HepG2 (cell line): ENCODE data around the gene SPNS2. TPM values are rescaled to one million over a fixed set of nuclear protein-coding genes. Genes with fewer than 3 reads are reported as not detected.
A peak's percentile ranks its signal among the peaks of the same experiment; 100 is the strongest.

ENCODE experiments used
- BCLAF1 ChIP-seq: fragments of 450-650 bp; IDR thresholded peaks from 2 replicates; pipeline ENCODE4 v1.6.1; 2017; ENCODE audit warnings: mild to moderate bottlenecking
- GLMP ChIP-seq: sonication (generic); formaldehyde crosslinking; IDR thresholded peaks from 2 replicates; pipeline ENCODE4 v1.9.0; 2021; ENCODE audit warnings: missing genetic modification reagents, mild to moderate bottlenecking, borderline replicate concordance
- JARID2 ChIP-seq: sonication (generic); formaldehyde crosslinking; IDR thresholded peaks from 2 replicates; pipeline ENCODE4 v1.8.1; 2023; ENCODE audit warnings: missing genetic modification reagents, inconsistent platforms; ENCODE audit not compliant: insufficient replicate concordance
- MATR3 ChIP-seq: sonication (generic); formaldehyde crosslinking; IDR thresholded peaks from 2 replicates; pipeline ENCODE4 v1.4.0; 2020; ENCODE audit warnings: missing genetic modification reagents
- PTBP1 ChIP-seq: fragments of 200-400 bp; formaldehyde crosslinking; IDR thresholded peaks from 2 replicates; pipeline ENCODE4 v1.6.1; 2018; ENCODE audit warnings: low read length, low read depth; ENCODE audit not compliant: poor library complexity, severe bottlenecking
- REST ChIP-seq, 2 experiments: IDR thresholded peaks; 2 replicates each; pipeline ENCODE4 v1.6.1; 2011 to 2012; ENCODE audit warnings: low read length in 2 of 2, borderline replicate concordance in 1 of 2, low read depth in 1 of 2, mild to moderate bottlenecking in 1 of 2, moderate library complexity in 1 of 2
- SMAD1 ChIP-seq: sonication (generic); formaldehyde crosslinking; IDR thresholded peaks from 2 replicates; pipeline ENCODE4 v1.4.0; 2020; ENCODE audit warnings: missing genetic modification reagents, low read depth, mild to moderate bottlenecking, borderline replicate concordance
- ZBTB44 ChIP-seq: sonication (generic); formaldehyde crosslinking; IDR thresholded peaks from 2 replicates; pipeline ENCODE4 v1.4.0; 2020; ENCODE audit warnings: missing genetic modification reagents
- ZC3H13 ChIP-seq: sonication (generic); formaldehyde crosslinking; IDR thresholded peaks from 2 replicates; pipeline ENCODE4 v1.8.1; 2023; ENCODE audit warnings: mild to moderate bottlenecking, missing genetic modification reagents, moderate library complexity
- ZNF143 ChIP-seq: sonication (generic); formaldehyde crosslinking; IDR thresholded peaks from 2 replicates; pipeline ENCODE4 v1.4.0; 2020; ENCODE audit warnings: missing genetic modification reagents
- ZNF263 ChIP-seq: sonication (generic); formaldehyde crosslinking; IDR thresholded peaks from 2 replicates; pipeline ENCODE4 v1.4.0; 2020; ENCODE audit warnings: missing genetic modification reagents
- ZNF44 ChIP-seq: sonication (generic); formaldehyde crosslinking; IDR thresholded peaks from 2 replicates; pipeline ENCODE4 v1.5.1; 2020; ENCODE audit warnings: mild to moderate bottlenecking, missing genetic modification reagents
- polyA plus RNA-seq, 8 experiments: library from polyadenylated mRNA; depleted of rRNA in 3 of 8; stranded (reverse) in 7 of 8; unstranded in 1 of 8; fragments of >200 nt; fragmentation: Illumina TruSeq in 4 of 8; extraction: Trizol in 4 of 8; gene quantifications; 2 replicates each; pipeline versions ENCODE4 v1.2.1 to v1.2.3, GENCODE V29; 2011 to 2016; ENCODE audit warnings: low read depth in 4 of 8, missing spikeins in 1 of 8, mixed read lengths in 1 of 8; ENCODE audit not compliant: insufficient read depth in 1 of 8
- total RNA-seq, 5 experiments: library from RNA; depleted of rRNA; stranded (reverse); fragments of >200 nt; fragmentation: Illumina TruSeq; extraction: Trizol; gene quantifications; 2 replicates each; pipeline ENCODE4 v1.2.3, GENCODE V29; 2016; ENCODE audit warnings: low read depth in 1 of 5

Gene SPNS2
- total and polyA plus RNA-seq, 2 of the 13 experiments (the other 11 are each of a cell fraction or from before 2014, with no cell fraction given): 0.01 TPM; not detected in 1

GRCh38 chr17:4492721-4493561 lies 5.7 kb upstream of the SPNS2 start (continued):
- TF ChIP-seq GLMP (CRISPR knock-in tag): peak; percentile 93; the same call in 1 of the 2 replicates
- TF ChIP-seq SMAD1 (CRISPR knock-in tag): 0 out of 2 replicates have a peak, but pooled peaks have one; percentile 52
- TF ChIP-seq ZBTB44 (CRISPR knock-in tag): peak; percentile 97
- TF ChIP-seq ZNF143: no peak
- TF ChIP-seq BCLAF1: no peak
- no peak for TF ChIP-seq ZC3H13 (CRISPR knock-in tag)
- TF ChIP-seq PTBP1: no peak
- peak in 1 of 2 experiments; percentile 99 for TF ChIP-seq REST (IDR thresholded peaks at IDR 0.05; ENCODE audit: borderline replicate concordance in 1 of 2, low read depth in 1 of 2, low read length in 2 of 2)
- no peak for TF ChIP-seq ZNF44 (CRISPR knock-in tag)
- TF ChIP-seq MATR3 (CRISPR knock-in tag): no peak
- TF ChIP-seq JARID2 (CRISPR knock-in tag): peak; percentile 82
- peak; percentile 65; the same call in 1 of the 2 replicates for TF ChIP-seq ZNF263
